Smooth muscle cell (in vitro differentiated cells): ENCODE measurements around the gene CDHR2. TPM values are rescaled to one million over a fixed set of nuclear protein-coding genes. Genes with fewer than 3 reads are reported as not detected.

Source experiments
- DNase-seq: peaks from one replicate; lab custom pipeline; 2025; ENCODE audit not compliant: unreplicated experiment; lab: John Stamatoyannopoulos, UW
- H2AFZ ChIP-seq: fragments of 200-600 bp; sonication (generic); 2 replicates; pipeline ENCODE4 v1.6.0; 2016; ENCODE audit warnings: antibody characterized with exemption, low read depth, mild to moderate bottlenecking
- H3F3A ChIP-seq: fragments of 200-600 bp; sonication (generic); 2 replicates; pipeline ENCODE4 v1.6.0; 2017; ENCODE audit warnings: antibody characterized with exemption, low read depth
- H3K27ac ChIP-seq: fragments of 200-600 bp; sonication (generic); 2 replicates; pipeline ENCODE4 v1.5.1; 2016; ENCODE audit warnings: low read depth, mild to moderate bottlenecking
- H3K27me3 ChIP-seq: fragments of 200-600 bp; sonication (generic); 2 replicates; pipeline ENCODE4 v1.6.1; 2016; ENCODE audit warnings: low read depth, mild to moderate bottlenecking
- H3K36me3 ChIP-seq: fragments of 200-600 bp; sonication (generic); 2 replicates; pipeline ENCODE4 v1.5.1; 2016; ENCODE audit warnings: low read depth
- H3K4me1 ChIP-seq: fragments of 200-600 bp; sonication (generic); 2 replicates; pipeline ENCODE4 v1.5.1; 2016; ENCODE audit warnings: low read depth
- H3K4me2 ChIP-seq: fragments of 200-600 bp; sonication (generic); 2 replicates; pipeline ENCODE4 v1.6.0; 2016; ENCODE audit warnings: mild to moderate bottlenecking
- H3K4me3 ChIP-seq: fragments of 200-600 bp; sonication (generic); 2 replicates; pipeline ENCODE4 v1.5.1; 2016; ENCODE audit warnings: mild to moderate bottlenecking
- H3K79me2 ChIP-seq: fragments of 200-600 bp; sonication (generic); 2 replicates; pipeline ENCODE4 v1.6.0; 2016; ENCODE audit warnings: low read depth, mild to moderate bottlenecking
- H3K9ac ChIP-seq: fragments of 200-600 bp; sonication (generic); 2 replicates; pipeline ENCODE4 v1.6.0; 2016; ENCODE audit warnings: low read depth
- H3K9me3 ChIP-seq: fragments of 200-600 bp; sonication (generic); replicated peaks from 2 replicates; pipeline ENCODE4 v1.5.1; 2016; ENCODE audit warnings: low read depth
- H4K20me1 ChIP-seq: fragments of 200-600 bp; sonication (generic); 2 replicates; pipeline ENCODE4 v1.6.0; 2016; ENCODE audit warnings: low read depth
- WGBS: methylation state at CpG from one replicate; pipeline ENCODE4 v1.1.7; 2016; ENCODE audit warnings: low lambda C conversion rate; 5-methylcytosine and 5-hydroxymethylcytosine counted together
- polyA plus RNA-seq: library from polyadenylated mRNA; unstranded; fragments of >200 nt; fragmentation: Nextera tagmentation; extraction: Ambion mirVana; gene quantifications from 2 replicates; pipeline ENCODE4 v1.2.1, GENCODE V29; 2016
- total RNA-seq: library from RNA; depleted of rRNA; stranded (reverse); fragments of >200 nt; gene quantifications from 2 replicates; pipeline ENCODE4 v1.2.3, GENCODE V29; 2014
- TF ChIP-seq, protein P1 (sequence below): fragments of 200-600 bp; sonication (generic); IDR thresholded peaks from 2 replicates; pipeline ENCODE4 v1.5.1; 2017; ENCODE audit warnings: borderline replicate concordance, mild to moderate bottlenecking, antibody characterized with exemption; ENCODE audit not compliant: insufficient read depth, poor library complexity, severe bottlenecking

The CDHR2 gene
- total and polyA plus RNA-seq, 2 experiments from 2014 or later, result 0.13 TPM; not detected in 1

DNA sequence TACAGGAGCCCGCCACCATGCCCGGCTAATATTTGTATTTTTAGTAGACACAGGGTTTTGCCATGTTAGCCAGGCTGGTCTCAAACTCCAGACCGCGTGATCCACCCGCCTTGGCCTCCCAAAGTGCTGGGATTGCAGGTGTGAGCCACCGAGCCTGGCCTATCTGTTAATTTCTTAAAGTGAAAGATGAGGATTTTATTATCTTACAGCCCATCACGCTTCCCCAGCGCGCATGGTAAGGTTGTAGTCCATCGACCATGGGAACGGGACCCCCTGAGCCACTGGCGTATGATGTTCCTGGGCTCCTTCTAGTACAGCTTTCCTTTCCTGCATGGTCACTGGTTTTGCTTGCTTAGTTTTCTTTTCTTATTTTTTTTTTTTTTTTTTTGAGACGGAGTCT lies 8.7 kb downstream of the CDHR2 start:
- Histone ChIP-seq H3K9ac (no peak overlapping the region), H3K4me3 (no peak overlapping the region)

GRCh38 chr5:176559683-176560082 lies 10.5 kb downstream of the CDHR2 start:
- H3K27ac ChIP-seq, result no peak overlapping the region
- DNase-seq, result no peak
- H3K36me3 ChIP-seq, result no peaks in the 10 kb centered on the region
- H3K9ac ChIP-seq, result no peak overlapping the region
- H3K9me3 ChIP-seq, result no peaks in the 10 kb centered on the region
- no peaks in the 10 kb centered on the region for H3K79me2 ChIP-seq
- TF ChIP-seq, protein P1, sequence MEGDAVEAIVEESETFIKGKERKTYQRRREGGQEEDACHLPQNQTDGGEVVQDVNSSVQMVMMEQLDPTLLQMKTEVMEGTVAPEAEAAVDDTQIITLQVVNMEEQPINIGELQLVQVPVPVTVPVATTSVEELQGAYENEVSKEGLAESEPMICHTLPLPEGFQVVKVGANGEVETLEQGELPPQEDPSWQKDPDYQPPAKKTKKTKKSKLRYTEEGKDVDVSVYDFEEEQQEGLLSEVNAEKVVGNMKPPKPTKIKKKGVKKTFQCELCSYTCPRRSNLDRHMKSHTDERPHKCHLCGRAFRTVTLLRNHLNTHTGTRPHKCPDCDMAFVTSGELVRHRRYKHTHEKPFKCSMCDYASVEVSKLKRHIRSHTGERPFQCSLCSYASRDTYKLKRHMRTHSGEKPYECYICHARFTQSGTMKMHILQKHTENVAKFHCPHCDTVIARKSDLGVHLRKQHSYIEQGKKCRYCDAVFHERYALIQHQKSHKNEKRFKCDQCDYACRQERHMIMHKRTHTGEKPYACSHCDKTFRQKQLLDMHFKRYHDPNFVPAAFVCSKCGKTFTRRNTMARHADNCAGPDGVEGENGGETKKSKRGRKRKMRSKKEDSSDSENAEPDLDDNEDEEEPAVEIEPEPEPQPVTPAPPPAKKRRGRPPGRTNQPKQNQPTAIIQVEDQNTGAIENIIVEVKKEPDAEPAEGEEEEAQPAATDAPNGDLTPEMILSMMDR, result no peak
- H3K4me1 ChIP-seq, result no peaks in the 10 kb centered on the region
- no peaks in the 10 kb centered on the region for H3K27me3 ChIP-seq
- no peak overlapping the region for H3K4me3 ChIP-seq
- no peak overlapping the region for H3K4me2 ChIP-seq
- H3F3A ChIP-seq, result no peaks in the 10 kb centered on the region
- H4K20me1 ChIP-seq, result no peaks in the 10 kb centered on the region
- 81% methylated on average over 5 of the region's 5 CpGs for WGBS
- no peak overlapping the region for H2AFZ ChIP-seq

More for the DNA sequence above, 8.7 kb downstream of the CDHR2 start:
- no peaks in the 10 kb centered on the region for H3F3A ChIP-seq
- H4K20me1 ChIP-seq, result no peaks in the 10 kb centered on the region
- no peak overlapping the region for H2AFZ ChIP-seq
- TF ChIP-seq, protein P1, result no peak
- DNase-seq, result no peak
- H3K36me3 ChIP-seq, result no peaks in the 10 kb centered on the region
- no peak overlapping the region for H3K4me2 ChIP-seq
- WGBS, result 94% methylated on average over 13 of the region's 13 CpGs
- no peaks in the 10 kb centered on the region for H3K4me1 ChIP-seq
- H3K9me3 ChIP-seq, result no peaks in the 10 kb centered on the region
- no peaks in the 10 kb centered on the region for H3K79me2 ChIP-seq
- H3K27me3 ChIP-seq, result no peaks in the 10 kb centered on the region
- H3K27ac ChIP-seq, result no peak overlapping the region

DNA sequence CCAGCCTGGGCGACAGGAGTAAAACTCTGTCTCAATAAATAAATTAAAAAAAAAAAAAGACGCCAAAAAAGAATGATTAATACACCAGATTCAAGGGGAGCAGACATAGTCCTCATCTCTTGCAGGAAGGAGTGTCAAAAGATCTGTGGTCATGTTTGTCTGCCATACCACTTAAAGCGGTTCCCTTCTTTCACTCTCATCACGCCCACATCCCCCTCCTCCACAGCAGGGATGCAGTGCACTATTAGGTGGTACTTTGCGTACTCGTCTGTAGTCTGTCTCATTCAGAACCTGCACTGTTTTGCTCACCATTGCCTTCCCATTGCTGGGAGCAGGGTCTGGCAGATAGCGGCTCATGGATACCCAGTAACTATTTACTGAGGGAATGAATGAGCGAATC lies 11.2 kb downstream of the CDHR2 start:
- no peak overlapping the region for H2AFZ ChIP-seq
- no peaks in the 10 kb centered on the region for H3K79me2 ChIP-seq
- WGBS, result 77% methylated on average over 8 of the region's 8 CpGs
- H4K20me1 ChIP-seq, result no peaks in the 10 kb centered on the region
- H3K4me2 ChIP-seq, result no peak overlapping the region
- H3K27ac ChIP-seq, result no peak overlapping the region
- H3K4me3 ChIP-seq, result no peak overlapping the region
- no peaks in the 10 kb centered on the region for H3K9me3 ChIP-seq
- TF ChIP-seq, protein P1, result no peak
- DNase-seq, result no peak
- no peaks in the 10 kb centered on the region for H3K4me1 ChIP-seq
- no peak overlapping the region for H3K9ac ChIP-seq
- H3F3A ChIP-seq, result no peaks in the 10 kb centered on the region
- H3K36me3 ChIP-seq, result no peaks in the 10 kb centered on the region
- H3K27me3 ChIP-seq, result no peaks in the 10 kb centered on the region

- H3K36me3 ChIP-seq, result no peaks in the 10 kb centered on the region
- WGBS, result 89% methylated on average over 3 of the region's 3 CpGs
- H3K4me3 ChIP-seq, result no peak overlapping the region
- no peaks in the 10 kb centered on the region for H3K79me2 ChIP-seq
- no peaks in the 10 kb centered on the region for H3F3A ChIP-seq
- DNase-seq, result no peak
- no peak overlapping the region for H3K9ac ChIP-seq
- no peaks in the 10 kb centered on the region for H4K20me1 ChIP-seq
- TF ChIP-seq, protein P1, result no peak
- H2AFZ ChIP-seq, result no peak overlapping the region
- H3K27ac ChIP-seq, result no peak overlapping the region
- no peaks in the 10 kb centered on the region for H3K27me3 ChIP-seq
- H3K9me3 ChIP-seq, result no peaks in the 10 kb centered on the region
- no peak overlapping the region for H3K4me2 ChIP-seq
- no peaks in the 10 kb centered on the region for H3K4me1 ChIP-seq
Observed at GRCh38 chr5:176561259-176561658, 12.1 kb downstream of the CDHR2 start.
